Stimulated activated CD4-positive, alpha-beta T cell treated with anti-CD3 and anti-CD28 coated beads, Interleukin-2, amount 100 ng/mL, for 4 hours (primary cell): ENCODE measurements around the gene PTPRCAP.
"Not testable (repeated sequence)": the region's sequence is repeated elsewhere in the genome, so short reads cannot be mapped to it uniquely, and the experiment has no call there.

Experiments used
- DNase-seq: peaks from one replicate; pipeline ENCODE4 v3.0.0-alpha.2; 2020; ENCODE audit warnings: low read depth

Gene PTPRCAP

DNA sequence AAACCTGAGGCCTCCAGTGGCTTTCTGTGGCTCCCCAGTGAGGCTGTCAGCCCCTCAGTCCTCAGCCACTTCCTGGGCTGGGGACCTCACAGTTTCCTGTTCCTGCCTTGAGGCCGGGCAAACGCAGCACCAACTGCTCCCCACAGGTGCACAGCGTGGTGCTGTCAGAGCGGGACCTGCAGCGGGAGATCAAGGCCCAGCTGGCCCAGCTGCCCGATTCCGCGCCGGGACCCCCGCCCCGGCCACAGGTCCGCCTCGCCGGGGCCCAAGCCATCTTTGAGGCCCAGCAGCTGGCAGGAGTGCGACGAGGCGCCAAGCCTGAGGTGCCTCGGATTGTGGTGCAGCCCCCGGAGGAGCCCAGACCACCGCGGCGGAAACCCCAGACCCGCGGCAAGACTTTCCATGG lies 28.2 kb downstream of the PTPRCAP start:
- DNase-seq, result no peak

DNA sequence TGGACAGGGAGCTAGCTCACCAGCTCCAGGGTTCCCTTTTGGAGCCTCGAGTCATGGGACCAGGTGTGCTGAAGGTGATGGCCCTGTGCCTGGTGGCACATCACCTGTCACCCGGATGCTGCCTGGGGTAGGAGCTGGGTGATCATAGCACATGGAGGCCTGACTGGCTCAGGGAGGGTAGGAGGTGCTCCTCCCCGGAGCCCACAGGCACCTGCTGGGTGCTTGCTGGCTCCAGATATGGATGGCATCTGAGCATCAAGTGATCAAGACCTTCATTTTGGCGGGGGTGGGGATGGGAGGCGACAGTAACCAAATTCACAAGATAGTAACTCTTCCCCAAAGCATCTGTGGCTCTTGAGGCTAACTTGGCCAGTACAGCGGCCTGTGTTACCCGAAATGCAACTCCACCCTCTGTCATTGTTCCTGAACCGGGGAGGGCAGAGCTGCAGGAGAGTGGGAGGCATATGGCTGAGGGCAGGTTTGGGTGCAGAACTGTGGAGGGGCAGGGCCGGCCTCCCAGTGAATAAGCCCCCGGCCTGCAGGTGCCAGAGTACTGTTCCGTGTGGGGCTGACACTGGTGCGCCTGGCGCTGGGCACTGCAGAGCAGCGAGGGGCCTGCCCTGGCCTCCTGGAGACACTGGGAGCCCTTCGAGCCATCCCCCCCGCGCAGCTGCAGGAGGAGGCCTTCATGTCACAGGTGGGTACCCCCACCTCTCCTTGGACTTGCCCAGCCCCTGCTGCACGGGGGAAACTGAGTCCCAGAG lies 28.9 kb downstream of the PTPRCAP start:
- no peak for DNase-seq

DNA sequence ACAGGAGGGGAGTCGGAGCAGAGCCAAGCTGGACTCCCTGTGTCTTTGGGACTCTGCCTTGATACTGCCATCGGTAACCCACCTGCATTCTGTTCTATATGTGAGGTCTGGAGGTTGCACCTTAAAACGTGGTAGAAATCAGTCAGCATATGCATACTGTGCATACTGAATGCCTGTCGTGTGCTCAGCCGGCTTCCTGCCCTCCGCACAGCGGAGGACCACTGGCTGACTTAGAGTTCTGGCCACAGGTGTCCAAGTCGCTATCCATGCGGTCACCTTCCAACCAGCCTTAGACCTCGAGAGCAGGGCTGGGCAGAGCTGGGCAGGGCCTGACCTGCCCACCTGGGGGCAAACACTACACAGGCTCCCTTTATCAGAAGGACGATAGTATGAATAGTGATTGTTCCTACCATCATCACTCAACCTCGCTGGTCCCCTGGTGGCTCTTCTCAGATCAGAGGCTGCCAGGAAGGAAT lies 29.8 kb downstream of the PTPRCAP start:
- no peak for DNase-seq

DNA sequence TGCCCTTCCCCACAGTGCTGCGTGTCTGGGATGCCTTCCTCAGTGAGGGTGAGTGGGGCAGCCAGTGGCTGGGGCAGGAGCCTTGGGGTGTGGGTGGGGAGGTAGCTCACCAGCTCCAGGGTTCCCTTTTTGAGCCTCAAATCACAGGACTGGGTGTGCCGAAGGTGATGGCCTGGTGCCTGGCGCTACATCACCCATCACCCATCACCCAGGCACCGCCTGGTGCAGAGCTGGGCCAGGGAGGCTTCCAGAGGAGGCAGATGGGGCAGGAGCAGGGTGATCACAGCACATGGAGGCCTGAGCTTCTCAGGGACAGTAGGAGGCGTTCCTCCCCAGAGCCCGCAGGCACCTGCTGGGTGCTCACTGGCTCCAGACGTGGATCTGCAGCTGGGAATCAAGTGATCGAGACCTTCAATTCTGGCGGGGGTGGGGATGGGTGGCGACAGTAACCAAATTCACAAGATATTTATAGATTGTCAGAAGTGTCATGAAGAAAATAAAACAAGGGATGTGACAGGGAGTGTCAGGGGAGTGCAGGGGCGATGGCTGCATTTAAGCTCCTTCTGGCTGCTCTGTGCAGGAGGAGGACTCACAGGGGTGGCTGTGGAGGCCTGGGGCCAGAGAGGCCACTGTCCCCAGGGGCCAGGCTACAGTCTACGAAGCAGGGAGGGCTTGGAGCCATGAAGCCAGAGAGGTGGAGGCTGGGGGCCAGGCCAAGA lies 30.4 kb downstream of the PTPRCAP start:
- no peak for DNase-seq

DNA sequence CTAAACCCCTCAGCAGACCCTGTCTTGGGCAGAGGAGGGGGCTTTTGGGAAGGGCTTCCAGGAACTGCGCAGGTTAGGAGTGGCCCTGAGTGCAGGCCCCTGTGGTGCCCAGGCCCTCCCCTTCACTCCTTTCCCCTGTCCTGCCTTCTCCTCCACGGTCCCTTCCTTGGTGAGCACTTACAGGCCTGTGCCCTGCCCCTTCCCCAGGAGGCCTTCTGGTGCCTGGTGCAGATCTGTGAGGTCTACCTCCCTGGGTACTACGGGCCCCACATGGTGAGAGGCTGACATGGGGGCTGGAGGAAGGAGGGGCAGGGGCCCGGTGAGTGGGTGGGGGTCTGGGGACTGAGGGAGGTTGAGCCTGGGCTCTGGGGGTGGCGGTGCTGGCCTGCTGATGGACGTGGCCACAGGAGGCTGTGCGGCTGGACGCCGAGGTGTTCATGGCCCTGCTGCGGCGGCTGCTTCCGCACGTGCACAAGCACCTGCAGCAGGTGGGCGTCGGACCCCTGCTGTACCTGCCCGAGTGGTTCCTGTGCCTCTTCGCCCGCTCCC lies 31.0 kb downstream of the PTPRCAP start:
- no peak for DNase-seq

DNA sequence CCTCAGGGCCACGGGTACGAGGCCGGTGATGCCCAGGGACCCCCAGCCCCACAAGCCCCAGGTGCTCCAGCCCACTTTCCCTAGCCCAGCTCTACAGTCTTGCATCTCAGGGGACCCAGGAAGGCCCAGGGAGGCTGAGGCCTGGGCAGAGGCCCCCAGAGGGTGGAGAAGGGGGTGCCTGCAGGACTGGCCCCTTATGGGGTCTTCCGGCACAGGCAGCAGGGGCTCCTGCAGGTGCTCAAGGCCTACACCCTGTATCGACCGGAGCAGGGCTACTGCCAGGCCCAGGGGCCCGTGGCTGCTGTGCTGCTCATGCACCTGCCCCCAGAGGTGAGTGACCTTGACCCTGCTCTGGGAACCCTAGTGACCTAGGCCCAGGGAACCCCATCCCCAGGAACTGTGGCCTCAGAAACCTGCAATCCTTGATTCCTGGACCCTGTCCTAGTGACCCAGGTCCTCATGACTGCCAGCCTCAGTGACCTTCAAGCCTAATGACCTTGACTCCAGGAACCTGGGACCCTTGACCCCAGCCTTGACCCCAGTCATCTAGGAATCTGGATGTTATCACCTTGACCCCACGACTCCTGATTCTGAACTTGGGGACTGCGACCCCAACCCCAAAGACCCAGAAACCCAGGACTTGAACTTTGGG lies 31.7 kb downstream of the PTPRCAP start:
- DNase-seq, result no peak

DNA sequence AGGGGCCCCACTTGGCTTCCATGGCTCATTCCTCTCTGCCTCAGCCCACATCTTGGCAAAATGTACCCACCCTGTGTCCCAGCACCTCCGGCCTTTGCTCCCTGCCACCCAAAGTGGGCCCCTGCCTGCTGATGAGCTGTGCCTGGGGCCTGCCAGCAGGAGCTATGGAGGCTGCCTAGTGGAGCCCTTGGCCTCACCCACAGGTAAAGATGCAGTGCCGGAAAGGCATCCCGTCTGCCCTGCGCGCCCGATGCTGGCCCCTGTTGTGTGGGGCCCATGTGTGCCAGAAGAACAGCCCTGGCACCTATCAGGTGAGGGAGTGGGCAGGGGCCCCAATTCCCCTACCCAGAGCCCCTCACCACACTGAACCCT lies 32.3 kb downstream of the PTPRCAP start:
- no peak for DNase-seq

DNA sequence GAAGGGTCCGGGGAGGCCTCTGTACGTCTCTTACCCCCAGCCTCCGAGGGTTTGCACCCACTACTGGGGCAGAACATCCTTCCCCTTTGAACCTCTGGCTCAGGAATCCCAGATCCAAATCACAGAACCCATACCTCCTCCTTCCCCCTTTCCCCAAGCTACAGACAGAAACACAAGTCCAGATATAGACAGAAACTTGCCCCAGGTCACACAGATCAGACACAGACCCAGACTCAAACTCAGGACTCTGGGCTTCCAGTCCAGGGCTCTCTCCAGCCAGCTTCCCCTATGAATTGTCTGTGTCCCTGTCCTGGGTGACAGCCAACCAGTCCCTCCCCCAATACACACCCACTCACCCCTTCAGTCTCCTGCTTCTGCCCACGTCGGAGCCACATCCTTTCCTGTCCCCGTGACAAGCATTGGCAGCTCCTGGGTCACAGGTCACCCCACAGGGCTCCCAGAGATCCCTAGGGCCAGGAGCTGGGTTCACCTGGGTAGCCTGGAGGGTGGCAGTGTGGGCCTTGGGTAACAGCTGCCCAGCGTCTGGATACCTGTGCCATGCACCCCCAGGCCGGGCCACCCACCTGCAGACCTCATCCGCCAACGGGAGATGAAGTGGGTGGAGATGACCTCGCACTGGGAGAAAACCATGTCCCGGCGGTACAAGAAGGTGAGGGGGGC lies 32.8 kb downstream of the PTPRCAP start:
- no peak for DNase-seq

DNA sequence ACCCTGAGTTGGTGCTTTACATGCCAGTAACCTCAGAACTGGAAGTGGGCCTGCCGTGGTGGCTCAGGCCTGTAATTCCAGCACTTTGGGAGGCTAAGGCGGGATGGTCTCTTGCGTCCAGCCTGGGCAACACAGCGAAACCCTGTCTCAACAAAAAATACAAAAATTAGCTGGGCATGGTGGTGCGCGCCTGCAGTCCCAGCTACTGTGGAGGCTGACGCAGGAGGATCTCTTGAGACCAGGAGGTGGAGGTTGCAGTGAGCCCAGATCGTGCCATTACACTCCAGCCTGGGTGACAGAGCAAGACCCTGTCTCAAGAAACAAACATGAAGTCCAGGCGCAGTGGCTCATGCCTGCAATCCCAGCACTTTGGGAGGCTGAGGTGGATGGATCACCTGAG lies 34.4 kb downstream of the PTPRCAP start:
- DNase-seq, result not testable (repeated sequence)

DNA sequence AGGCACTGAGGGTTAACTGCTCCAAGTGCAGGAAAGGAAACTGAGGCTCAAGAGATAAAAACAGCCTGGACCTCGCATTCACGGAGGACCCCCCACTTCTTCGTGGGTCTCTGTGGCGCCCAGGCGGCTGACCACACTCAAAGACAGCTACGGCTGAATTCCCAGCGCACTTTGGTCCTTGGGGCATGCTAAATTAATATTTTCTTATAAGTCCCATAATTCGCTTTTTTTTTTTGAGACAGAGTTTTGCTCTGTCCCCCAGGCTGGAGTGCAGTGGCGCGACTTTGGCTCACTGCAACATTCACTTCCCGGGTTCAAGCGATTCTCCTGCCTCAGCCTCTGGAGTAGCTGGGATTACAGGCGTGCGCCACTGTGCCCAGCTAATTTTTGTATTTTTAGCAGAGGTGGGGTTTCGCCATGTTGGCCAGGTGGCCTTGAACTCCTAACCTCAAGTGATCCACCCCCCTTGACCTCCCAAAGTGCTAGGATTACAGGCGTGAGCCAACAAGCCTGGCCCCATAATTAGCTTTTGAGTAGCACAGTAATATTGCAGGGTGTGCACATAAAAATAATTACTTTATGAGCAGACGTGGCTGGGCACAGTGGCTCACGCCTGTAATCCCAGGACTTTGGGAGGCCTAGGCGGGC lies 35.2 kb downstream of the PTPRCAP start:
- DNase-seq, result not testable (repeated sequence)

DNA sequence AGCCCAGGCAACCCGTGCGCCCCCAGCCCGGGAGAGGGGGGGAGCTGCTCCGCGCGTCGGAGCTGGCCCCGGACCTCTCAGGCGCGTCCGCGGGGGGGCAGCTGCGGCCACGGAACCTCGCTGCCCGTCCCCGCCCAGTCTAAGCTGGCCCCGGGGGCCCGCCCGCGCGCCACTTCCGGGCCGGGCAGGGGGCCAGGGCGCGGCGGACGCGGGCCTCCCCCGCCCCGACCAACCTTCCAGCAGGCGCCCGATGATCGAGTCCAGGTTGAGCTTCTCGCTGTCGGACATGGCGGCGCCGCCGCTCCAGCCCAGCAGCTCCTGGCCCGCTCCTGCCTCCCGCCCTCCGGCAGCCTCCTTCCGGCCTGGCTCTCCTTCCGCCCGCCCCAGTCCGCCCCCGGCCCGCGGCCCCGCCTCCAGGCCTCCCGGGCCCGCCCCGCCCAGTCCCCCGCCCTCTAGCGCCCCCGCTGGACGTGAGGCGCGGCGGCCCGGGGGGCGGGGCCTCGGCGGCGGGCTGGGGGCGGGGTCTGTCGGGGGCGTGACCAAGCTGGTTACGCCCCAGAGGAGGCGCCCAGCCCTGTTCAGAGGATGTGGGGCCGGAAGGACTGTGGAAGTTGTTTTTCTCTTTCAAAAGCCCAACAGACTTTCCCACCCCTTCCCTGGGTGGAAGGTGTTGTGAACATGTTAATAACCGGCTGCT lies 35.8 kb downstream of the PTPRCAP start, which contains the start of gene PPP1CA:
Gene PPP1CA (minus strand): TSS at position 364 of the 697 bp plus-strand sequence. CDS start 76 bp downstream, at position 288.
- peak; percentile 87 for DNase-seq

DNA sequence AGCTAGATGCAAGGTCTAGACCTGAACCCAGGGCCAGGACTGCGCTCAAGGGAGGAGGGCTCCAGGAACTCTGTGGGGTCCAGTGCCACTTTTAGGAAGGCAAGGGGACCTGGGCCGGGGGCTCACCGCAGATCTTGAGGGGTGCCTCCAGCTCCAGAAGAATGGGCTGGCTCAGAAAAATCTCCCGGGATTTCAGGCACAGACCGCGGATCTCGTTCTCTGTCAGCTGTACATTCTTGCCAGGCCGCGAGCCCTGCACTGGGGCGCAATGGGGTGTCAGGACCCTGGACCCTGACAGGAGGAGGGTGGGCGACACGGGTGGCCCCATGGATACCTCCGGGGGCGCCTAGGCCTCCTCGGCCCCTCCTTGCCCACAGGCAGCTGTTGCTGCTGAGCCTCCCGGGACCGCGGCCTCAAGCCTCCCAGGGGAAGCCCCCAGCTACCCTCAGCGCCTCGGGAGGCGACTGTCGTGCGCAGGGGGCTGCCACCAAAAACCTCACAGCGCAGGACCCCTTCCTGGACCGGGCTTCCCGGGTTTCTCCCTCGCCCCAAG lies 36.5 kb downstream of the PTPRCAP start:
- no peak for DNase-seq

DNA sequence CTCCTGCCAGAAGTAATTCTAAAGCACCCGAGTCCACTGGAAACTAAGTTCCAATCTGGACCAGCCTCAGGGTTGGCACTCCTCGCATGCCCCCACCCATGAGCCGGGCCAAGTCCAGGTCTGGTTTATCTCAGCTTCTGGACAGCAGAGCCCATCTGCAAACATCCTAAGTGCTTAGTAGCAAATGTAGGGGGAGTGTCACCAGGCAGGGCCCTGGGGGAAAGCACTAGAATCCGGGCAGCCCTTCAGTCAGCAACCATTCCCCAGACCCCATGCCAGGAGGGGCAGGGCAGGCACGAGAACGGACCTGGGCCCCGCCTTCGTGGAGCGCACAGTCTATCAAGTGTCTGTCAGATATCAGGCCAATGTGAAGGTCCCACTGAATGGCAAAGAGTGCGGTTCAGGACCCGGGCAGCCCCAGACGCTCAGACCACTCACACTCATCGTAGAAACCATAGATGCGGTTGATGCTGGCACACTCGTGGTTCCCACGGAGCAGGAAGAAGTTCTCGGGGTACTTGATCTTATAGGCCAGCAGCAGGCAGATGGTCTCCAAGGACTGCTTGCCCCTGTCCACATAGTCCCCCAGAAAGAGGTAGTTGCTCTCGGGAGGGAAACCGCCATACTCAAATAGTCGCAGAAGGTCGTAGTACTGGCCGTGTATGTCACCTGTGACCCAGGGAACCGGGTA lies 37.1 kb downstream of the PTPRCAP start:
- no peak for DNase-seq

DNA sequence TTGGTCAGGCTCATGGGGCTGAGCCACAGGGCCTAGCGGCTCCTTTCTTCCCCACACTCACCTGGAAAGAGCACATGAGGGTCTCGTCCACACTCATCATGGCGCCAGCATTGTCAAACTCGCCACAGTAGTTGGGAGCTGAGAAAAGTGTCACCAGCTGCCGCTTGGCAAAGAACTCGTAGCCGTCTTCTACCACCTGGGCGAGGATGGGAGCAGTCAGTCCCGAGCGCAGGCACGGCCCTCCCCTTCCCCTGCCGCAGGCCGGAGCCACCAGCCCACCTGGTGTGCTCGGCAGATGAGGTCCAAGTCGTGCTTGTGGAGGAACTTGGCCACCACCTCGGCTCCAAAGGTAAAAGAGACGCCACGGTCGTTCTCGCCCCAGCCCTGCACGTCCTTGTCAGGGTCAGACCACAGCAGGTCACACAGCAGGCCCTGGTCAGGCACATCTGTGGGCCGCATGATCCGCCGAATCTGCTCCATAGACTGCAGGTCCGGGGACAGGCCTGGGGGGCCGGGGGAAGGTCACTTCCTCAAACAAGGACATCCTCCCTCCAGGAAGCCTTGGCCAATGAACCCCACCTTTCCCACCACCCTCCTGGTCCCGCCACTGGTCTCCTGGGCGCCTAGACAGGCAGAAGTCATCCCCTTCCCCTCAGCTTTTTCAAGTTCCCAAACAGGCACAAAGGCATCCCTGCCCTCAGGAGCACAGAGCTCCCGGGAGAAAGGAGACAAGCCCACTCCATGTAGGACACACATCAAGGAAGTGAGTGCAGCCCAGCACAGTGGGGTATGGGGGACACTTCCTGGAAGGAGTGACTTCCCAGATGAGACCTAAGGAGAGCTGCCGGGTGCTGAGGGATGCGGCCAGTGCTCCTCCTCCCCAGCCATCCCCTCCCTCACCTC lies 38.6 kb downstream of the PTPRCAP start:
- no peak for DNase-seq

DNA sequence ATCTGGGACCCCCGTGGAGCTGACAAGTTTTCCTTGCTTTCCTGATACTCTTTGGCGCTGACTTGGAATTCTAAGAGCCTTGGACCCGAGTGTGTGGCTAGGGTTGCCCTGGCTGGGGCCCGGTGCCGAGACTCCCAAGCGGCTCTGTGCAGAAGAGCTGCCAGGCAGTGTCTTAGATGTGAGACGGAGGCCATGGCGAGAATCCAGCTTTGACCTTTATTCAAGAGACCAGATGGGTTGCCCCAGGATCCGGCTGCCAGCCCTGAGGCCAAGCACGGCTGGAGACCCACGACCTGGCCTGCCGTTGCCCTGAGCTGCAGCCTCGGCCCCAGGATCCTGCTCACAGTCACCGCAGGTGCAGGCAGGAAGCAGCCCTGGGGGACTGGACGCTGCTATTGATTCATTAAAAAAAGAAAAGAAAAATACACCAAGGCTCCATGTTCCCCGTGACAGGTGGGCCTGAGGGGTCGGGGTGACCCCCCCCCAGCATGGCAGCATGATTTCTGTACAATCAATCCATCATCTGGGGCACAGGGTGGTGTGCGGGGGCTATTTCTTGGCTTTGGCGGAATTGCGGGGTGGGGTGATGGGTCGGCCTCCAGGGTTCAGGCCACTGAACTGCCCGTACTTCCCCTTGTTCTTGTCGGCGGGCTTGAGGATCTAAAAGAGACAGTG lies 39.4 kb downstream of the PTPRCAP start:
- no peak for DNase-seq

DNA sequence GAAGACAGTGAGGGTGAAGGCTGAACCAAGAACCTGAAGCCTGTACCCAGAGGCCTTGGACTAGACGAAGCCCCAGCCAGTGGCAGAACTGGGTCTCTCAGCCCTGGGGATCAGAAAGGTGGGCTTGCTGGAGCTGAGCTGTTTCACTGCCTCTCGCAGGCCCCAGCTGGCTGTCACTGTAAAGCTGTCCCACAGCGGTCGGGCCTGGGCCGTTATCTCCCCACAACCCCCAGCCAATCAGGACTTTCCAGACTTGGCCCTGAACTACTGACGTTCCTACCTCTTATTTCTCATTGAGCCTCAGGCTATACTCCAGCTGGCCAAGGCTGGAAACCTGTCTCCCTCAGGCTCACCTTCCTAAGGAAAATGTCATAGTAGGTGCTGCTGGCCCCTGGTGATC lies 39.9 kb downstream of the PTPRCAP start:
- DNase-seq, result no peak

DNA sequence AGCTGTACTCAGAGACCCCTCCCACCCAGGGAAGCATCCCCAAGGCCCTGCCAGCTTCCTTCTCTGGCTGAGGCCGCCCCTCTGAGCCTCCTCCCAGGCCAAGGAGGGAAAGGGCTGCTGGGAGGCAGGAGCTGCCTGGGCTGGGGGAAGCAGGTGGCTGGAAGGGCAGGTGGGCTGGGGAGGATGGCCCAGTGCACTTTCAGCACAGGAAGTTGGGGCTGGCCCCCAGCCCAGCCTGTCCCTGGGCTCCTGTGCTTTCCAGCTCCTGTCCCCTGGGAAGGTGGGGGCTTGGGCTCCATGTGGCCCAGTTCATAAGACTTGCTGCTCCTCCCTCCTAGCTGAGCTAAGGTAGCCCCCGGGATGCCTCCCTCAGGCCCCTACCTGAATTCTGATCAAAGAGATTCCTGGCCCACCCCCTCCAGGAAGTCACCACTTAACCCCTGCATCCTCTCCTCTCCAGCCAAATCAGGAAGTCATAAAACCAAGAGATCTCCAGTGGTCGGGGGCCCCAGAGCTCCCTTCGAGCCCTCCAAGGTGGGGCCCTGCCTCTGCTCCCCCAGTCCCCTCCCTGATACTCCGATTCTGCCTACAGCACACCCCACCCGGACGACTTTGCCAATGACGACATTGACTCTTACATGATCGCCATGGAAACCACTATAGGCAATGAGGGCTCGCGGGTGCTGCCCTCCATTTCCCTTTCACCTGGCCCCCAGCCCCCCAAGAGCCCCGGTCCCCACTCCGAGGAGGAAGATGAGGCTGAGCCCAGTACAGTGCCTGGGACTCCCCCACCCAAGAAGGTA lies 40.7 kb downstream of the PTPRCAP start:
- no peak for DNase-seq

DNA sequence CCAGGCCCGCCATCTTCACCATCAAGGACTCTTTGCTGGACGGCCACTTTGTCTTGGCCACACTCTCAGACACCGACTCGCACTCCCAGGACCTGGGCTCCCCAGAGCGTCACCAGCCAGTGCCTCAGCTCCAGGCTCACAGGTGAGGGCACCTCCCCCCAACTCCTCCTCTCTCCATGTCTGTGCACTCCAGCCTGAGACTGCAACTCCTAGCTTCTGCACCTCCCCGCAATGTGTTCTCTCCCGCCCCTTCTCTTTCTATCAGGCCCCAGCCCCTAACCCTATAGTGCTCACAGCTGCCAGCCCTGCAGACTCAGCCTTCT lies 41.3 kb downstream of the PTPRCAP start:
- DNase-seq, result no peak
